ENCODE data around the gene NEK6. TPM values are rescaled to one million over a fixed set of nuclear protein-coding genes. Genes with fewer than 3 reads are reported as not detected.

Gene NEK6
- total RNA-seq, 2 experiments from 2014 or later = 0.89 to 1.7 TPM

- H3K9me3 Mint-ChIP-seq = no peaks in the 10 kb centered on the region
- DNase-seq (no peak), ATAC-seq (ENCODE audit: poor library complexity) (no peak)
- no peak for TF ChIP-seq CTCF (IDR thresholded peaks at IDR 0.05)
- CTCF ChIA-PET = no interaction called here
- Histone ChIP-seq H3K4me3 (ENCODE audit: low read length) (no peak overlapping the region), H3K27me3 (ENCODE audit: control insufficient read depth in 1 of 2, insufficient read depth in 2 of 2, low read length in 2 of 2) (no peaks in the 10 kb centered on the region), H3K4me1 (ENCODE audit: insufficient read depth, low read length) (no peaks in the 10 kb centered on the region), H3K27ac (ENCODE audit: low read depth in 1 of 2, low read length in 2 of 2) (no peak overlapping the region), H3K36me3 (ENCODE audit: insufficient read depth, low read length) (peaks cover under 1% of the 10 kb centered on the region), H3K9me3 (ENCODE audit: control insufficient read depth in 1 of 2, insufficient read depth in 1 of 2, low read length in 2 of 2) (peaks cover 0 to 19% of the 10 kb centered on the region in 2 experiments)
- H3K27me3 Mint-ChIP-seq = no peaks in the 10 kb centered on the region
- H3K4me3 Mint-ChIP-seq = no peak overlapping the region
- intact Hi-C loops (cut with DNase I, micrococcal nuclease) = no loop called here
- no peaks in the 10 kb centered on the region for H3K36me3 Mint-ChIP-seq (ENCODE audit: low read depth)
- no peaks in the 10 kb centered on the region for H3K4me1 Mint-ChIP-seq (ENCODE audit: low read depth)
- POLR2A ChIA-PET = no interaction called here
- H3K27ac Mint-ChIP-seq = no peak overlapping the region
Measured at GRCh38 chr9:124334568-124335319, 77.0 kb downstream of the NEK6 start.

GRCh38 chr9:124335320-124335707 is 77.6 kb downstream of the NEK6 start:
- Histone ChIP-seq H3K27ac (ENCODE audit: low read depth in 1 of 2, low read length in 2 of 2) (no peak overlapping the region), H3K27me3 (ENCODE audit: control insufficient read depth in 1 of 2, insufficient read depth in 2 of 2, low read length in 2 of 2) (no peaks in the 10 kb centered on the region), H3K4me1 (ENCODE audit: insufficient read depth, low read length) (no peaks in the 10 kb centered on the region), H3K4me3 (ENCODE audit: low read length) (no peak overlapping the region), H3K36me3 (ENCODE audit: insufficient read depth, low read length) (no peaks in the 10 kb centered on the region), H3K9me3 (ENCODE audit: control insufficient read depth in 1 of 2, insufficient read depth in 1 of 2, low read length in 2 of 2) (peaks cover 0 to 19% of the 10 kb centered on the region in 2 experiments)
- ChIA-PET POLR2A (no interaction called here), CTCF (no interaction called here)
- Mint-ChIP-seq H3K4me3 (no peak overlapping the region), H3K4me1 (ENCODE audit: low read depth) (no peaks in the 10 kb centered on the region), H3K27ac (no peak overlapping the region), H3K36me3 (ENCODE audit: low read depth) (no peaks in the 10 kb centered on the region), H3K27me3 (no peaks in the 10 kb centered on the region), H3K9me3 (no peaks in the 10 kb centered on the region)
- ATAC-seq (ENCODE audit: poor library complexity) (no peak), DNase-seq (no peak)
- TF ChIP-seq CTCF (IDR thresholded peaks at IDR 0.05) = no peak
- intact Hi-C loops (cut with DNase I, micrococcal nuclease) = no loop called here

- Histone ChIP-seq H3K4me3 (ENCODE audit: low read length) (no peak overlapping the region), H3K36me3 (ENCODE audit: insufficient read depth, low read length) (no peaks in the 10 kb centered on the region), H3K27me3 (ENCODE audit: control insufficient read depth in 1 of 2, insufficient read depth in 2 of 2, low read length in 2 of 2) (no peaks in the 10 kb centered on the region), H3K27ac (ENCODE audit: low read depth in 1 of 2, low read length in 2 of 2) (no peak overlapping the region), H3K9me3 (ENCODE audit: control insufficient read depth in 1 of 2, insufficient read depth in 1 of 2, low read length in 2 of 2) (peaks cover 0 to 19% of the 10 kb centered on the region in 2 experiments), H3K4me1 (ENCODE audit: insufficient read depth, low read length) (no peaks in the 10 kb centered on the region)
- H3K4me1 Mint-ChIP-seq (ENCODE audit: low read depth) = no peaks in the 10 kb centered on the region
- CTCF ChIA-PET = no interaction called here
- H3K4me3 Mint-ChIP-seq = no peak overlapping the region
- no peaks in the 10 kb centered on the region for H3K9me3 Mint-ChIP-seq
- ATAC-seq (ENCODE audit: poor library complexity) (no peak), DNase-seq (no peak)
- no peaks in the 10 kb centered on the region for H3K36me3 Mint-ChIP-seq (ENCODE audit: low read depth)
- no peaks in the 10 kb centered on the region for H3K27me3 Mint-ChIP-seq
- POLR2A ChIA-PET = no interaction called here
- TF ChIP-seq CTCF (IDR thresholded peaks at IDR 0.05) = no peak
- intact Hi-C loops (cut with DNase I, micrococcal nuclease) = no loop called here
- H3K27ac Mint-ChIP-seq = no peak overlapping the region
Measured at GRCh38 chr9:124337562-124337961, 79.8 kb downstream of the NEK6 start.
